Measurements from ENCODE around the gene PTGER1.

Gene PTGER1

DNA sequence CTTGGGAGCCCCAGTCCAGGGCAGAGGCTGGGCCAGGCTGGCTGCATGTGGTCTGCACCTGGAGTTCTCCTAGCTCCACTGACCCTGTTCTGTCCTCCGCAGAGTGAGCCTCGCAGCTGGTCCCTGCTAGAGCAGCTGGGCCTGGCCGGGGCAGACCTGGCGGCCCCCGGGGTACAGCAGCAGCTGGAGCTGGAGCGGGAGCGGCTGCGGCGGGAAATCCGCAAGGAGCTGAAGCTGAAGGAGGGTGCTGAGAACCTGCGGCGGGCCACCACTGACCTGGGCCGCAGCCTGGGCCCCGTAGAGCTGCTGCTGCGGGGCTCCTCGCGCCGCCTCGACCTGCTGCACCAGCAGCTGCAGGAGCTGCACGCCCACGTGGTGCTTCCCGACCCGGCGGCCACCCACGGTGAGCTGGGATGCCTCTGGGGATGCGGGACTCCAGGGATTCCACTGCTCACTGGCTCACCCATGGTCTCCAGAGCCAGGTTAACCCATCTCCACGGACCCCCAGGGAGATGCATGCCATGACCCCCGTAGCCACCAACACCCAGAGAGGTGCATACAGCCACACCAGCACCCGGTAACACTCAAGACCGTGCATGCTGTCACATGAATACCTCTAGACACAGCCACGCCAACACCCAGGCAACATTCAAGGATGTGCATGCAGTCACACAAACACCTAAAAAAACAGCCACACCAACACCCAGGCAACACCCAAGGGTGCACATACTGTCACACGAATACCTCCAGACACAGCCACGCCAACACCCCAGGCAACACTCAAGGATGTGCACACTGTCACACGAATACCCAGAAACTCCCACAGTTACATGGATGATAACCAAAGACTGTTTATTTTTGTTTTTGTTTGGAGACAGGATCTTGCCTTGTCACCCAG lies 33.9 kb downstream of the PTGER1 start:
- no peak for DNase-seq (ENCODE audit: low spot score)

DNA sequence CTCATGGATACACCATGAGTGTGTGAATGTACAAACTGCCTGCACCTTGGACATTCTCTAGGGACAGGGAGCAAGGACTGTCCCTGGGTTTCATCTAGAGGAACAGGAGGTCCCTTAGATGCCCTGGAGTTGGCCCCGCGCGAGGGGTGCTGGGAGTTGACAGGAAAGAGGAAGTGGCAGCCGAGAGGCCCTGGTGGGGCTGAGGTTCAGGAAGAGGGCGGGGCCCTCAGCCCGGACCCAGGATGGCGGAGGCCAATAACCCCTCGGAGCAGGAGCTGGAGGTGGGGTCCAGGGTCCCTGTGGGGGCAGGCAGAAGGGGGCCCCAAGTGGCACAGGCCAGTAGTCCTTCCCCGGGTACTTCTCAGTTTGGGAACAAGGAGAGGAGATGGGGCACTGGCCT lies 35.1 kb downstream of the PTGER1 start:
- DNase-seq (ENCODE audit: low spot score) = no peak

- DNase-seq (ENCODE audit: low spot score) = no peak
Observed at GRCh38 chr19:14439014-14439413, 36.1 kb downstream of the PTGER1 start.

DNA sequence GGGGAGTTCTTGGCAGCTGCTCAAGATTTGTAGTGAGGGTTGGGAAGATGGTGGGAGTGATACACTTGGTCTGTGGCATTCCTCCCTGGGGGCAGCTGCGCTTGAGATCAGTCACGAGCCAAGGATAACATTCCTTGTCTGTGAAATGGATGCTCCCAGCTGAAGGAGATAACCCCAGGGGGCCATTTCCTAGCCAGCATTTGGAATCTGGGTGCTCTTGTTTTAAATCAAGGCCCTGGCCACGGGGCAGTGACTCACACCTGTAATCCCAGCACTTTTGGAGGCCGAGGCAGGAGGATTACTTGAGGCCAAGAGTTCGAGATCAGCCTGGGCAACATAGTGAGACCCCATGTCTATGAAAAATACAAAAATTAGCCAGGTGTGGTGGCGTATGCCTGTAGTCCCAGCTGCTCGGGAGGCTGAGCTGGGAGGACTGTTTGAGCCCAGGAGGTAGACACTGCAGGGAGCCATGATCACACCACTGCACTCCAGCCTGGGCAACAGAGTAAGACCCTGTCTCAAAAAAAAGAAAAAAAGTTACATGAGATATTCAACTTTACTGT lies 37.5 kb downstream of the PTGER1 start:
- no peak for DNase-seq (ENCODE audit: low spot score)

DNA sequence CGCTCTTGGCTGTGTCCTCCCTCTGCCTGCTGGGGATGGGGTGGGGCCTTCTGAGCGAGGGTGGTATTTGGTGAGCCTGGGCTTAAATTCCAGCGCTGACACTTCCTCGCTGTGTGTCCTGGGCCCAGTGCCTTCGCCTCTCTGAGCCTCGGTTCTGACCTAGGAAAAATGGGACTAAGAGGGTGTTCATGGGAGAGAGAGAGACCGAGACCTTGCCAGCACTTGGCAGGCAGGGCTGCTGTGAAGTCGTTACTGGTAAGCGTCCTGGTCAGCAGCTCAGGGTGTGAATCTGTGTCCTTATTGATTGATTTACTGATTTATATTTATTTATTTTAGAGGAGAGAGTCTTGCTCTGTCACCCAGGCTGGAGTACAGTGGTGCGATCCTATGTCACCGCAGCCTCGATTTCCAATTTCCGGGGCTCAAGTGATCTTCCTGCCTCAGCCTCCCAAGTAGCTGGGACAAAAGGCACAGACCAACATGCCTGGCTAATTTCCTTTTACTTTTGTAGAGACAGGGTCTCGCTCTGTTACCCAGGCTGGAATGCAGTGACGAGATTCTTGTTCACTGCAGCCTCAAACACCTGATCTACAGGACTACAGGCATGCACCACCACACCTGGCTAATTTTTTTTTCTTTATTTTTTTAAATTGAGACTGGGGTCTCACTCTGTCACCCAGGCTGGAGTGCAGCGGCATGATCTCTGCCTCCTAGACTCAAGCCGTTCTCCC lies 39.7 kb downstream of the PTGER1 start:
- no peak for DNase-seq (ENCODE audit: low spot score)

GRCh38 chr19:14434543-14435319 lies 40.4 kb downstream of the PTGER1 start:
- DNase-seq (ENCODE audit: low spot score) = no peak

- DNase-seq (ENCODE audit: low spot score) = no peak
Observed at GRCh38 chr19:14433554-14434501, 41.3 kb downstream of the PTGER1 start.

GRCh38 chr19:14432791-14433553 lies 42.2 kb downstream of the PTGER1 start, which contains the start of gene PKN1:
TSS of gene PKN1 (plus strand) at chr19:14433306. CDS start at chr19:14433522, 216 bp downstream.
- peak; percentile 81 for DNase-seq (ENCODE audit: low spot score)

- DNase-seq (ENCODE audit: low spot score) = no peak
Observed at GRCh38 chr19:14430712-14431111, 44.4 kb downstream of the PTGER1 start.

DNA sequence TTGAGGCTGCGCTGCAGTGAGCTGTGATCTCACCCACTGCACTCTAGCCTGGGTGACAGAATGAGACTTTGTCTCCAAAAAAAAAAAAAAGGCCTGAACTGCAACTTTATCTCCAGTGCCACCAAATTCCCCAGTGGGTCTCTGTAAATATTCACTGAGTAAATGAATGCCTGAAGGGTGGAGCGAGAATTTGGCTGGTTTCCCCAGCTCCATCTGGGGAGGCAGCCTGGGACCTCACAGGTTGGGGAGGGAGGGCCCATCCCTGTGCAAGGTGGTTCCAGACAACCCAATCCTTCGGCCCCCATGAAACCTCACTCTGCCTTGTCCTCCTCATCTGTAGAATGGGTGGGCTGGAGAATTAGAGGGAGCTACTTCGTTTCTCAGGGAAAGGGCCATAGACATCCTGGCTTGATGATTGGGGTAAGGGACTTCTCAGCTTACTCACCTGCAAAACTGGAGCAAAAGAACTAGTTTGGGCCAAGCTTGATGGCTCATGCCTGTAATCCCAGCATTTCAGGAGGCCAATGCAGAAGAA lies 46.2 kb downstream of the PTGER1 start:
- no peak for DNase-seq (ENCODE audit: low spot score)

DNA sequence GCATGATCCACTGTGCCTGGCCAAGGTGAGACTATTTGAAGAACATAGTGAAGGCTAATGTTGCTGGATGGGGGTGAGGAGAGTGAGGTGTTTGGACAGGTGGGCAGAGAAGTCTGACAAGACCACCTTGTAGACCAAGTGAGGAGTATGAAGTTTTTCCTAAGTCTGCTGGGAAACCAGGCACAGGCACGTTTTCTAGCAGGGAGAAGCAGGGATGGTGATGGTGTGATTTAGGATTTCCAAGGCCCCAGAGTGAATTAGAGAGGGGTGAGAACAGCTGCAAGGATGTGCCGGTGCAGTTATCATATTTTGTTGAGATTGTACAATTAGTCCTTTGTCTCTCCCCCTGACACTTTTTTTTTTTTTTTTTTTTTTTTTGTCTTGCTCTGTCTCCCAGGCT lies 47.7 kb downstream of the PTGER1 start:
- no peak for DNase-seq (ENCODE audit: low spot score)

DNA sequence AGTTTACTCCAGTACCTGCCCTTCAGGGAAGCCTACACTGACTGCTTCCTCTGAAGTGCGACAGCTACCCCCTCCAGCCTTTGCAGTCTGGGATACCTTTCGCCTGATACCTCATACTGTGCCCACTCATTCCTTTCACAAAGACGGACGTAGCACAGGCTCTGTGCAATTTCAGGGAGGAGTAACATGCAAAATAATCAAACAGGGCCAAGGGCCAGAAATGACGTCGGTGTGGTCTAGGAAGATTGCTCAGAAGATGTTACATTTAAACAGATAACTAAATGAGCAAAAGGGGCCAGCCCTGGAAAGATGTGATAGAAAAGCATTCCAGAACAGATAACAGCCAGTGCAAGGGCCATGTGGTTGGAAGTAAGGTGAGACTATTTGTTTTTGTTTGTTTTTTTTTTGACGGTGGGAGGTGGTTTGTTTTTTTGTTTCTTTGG lies 49.4 kb downstream of the PTGER1 start:
- DNase-seq (ENCODE audit: low spot score) = no peak

Measured in HuH-7.5 (cell line).